ENCODE data around the gene FAM117B.

DNA sequence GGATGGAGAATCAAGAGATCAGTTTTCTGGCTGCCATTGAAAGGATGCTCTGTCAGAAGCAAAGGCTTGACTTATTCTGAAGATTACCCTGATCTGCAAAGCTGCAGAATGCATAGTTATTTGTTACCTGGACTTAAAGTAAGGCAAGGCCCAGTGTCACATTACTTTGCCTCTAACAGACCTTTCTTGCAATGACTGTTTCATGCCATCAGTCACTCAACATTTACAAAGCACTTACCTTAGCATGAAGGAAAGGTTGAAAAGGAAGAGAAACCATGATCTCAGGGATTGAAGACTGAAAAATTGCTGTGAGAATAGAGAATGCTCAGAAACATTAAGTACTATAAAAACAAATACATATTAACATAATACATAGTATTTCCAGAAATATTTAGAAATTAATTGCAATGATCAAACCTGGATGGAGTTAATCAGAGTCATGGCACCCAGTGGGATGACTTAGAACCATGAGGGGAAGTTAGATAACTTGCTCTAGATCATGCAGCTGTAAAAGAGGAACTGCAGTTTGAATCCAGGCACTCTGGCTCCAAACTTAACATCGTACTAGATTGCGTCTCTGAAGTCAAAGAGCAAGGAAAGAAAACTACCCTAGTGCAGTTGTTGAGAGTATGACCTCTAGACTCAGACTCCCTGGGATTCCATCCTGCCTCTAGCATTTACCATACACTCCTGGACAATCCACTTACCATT, 26.5 kb upstream of the FAM117B start:
- no peak for TF ChIP-seq EZH2phosphoT487 (conservative IDR thresholded peaks at IDR 0.05; ENCODE audit: low read length)
- TF ChIP-seq, protein P1, sequence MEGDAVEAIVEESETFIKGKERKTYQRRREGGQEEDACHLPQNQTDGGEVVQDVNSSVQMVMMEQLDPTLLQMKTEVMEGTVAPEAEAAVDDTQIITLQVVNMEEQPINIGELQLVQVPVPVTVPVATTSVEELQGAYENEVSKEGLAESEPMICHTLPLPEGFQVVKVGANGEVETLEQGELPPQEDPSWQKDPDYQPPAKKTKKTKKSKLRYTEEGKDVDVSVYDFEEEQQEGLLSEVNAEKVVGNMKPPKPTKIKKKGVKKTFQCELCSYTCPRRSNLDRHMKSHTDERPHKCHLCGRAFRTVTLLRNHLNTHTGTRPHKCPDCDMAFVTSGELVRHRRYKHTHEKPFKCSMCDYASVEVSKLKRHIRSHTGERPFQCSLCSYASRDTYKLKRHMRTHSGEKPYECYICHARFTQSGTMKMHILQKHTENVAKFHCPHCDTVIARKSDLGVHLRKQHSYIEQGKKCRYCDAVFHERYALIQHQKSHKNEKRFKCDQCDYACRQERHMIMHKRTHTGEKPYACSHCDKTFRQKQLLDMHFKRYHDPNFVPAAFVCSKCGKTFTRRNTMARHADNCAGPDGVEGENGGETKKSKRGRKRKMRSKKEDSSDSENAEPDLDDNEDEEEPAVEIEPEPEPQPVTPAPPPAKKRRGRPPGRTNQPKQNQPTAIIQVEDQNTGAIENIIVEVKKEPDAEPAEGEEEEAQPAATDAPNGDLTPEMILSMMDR (IDR thresholded peaks at IDR 0.05; ENCODE audit: insufficient read depth, low read length, poor library complexity, severe bottlenecking) = no peak
